RWPE2 (cell line): Measurements from ENCODE around the gene MACF1.

ENCODE experiments used
- ATAC-seq: fragments of 200-7000 bp; cut with Tn5 transposase; 3 replicates; pipeline ENCODE4 v1.9.1; 2021; ENCODE audit warnings: low read depth
- DNase-seq: peaks from one replicate; pipeline ENCODE4 v3.0.0-alpha.2; 2020; ENCODE audit warnings: low spot score
- H3K27ac ChIP-seq: fragments of 450-650 bp; 2 replicates; pipeline ENCODE4 v1.5.1; 2017; ENCODE audit warnings: mild to moderate bottlenecking; ENCODE audit not compliant: poor library complexity, severe bottlenecking
- H3K27me3 ChIP-seq: fragments of 250-450 bp; sonication (Bioruptor Pico); 2 replicates; pipeline ENCODE4 v1.5.1; 2021; ENCODE audit warnings: mild to moderate bottlenecking, moderate library complexity; ENCODE audit not compliant: insufficient read depth, poor library complexity, severe bottlenecking
- H3K36me3 ChIP-seq: fragments of 250-450 bp; sonication (Bioruptor Pico); 2 replicates; pipeline ENCODE4 v1.5.1; 2020; ENCODE audit warnings: low read depth, mild to moderate bottlenecking, moderate library complexity
- H3K4me1 ChIP-seq: fragments of 250-450 bp; sonication (Bioruptor Pico); 2 replicates; pipeline ENCODE4 v1.5.1; 2021; ENCODE audit warnings: mild to moderate bottlenecking, moderate library complexity; ENCODE audit not compliant: insufficient read depth, poor library complexity, severe bottlenecking
- H3K4me3 ChIP-seq: fragments of 250-450 bp; sonication (Bioruptor Pico); 2 replicates; pipeline ENCODE4 v1.5.1; 2021; ENCODE audit warnings: mild to moderate bottlenecking, moderate library complexity; ENCODE audit not compliant: severe bottlenecking
- H3K9me3 ChIP-seq: fragments of 250-450 bp; sonication (Bioruptor Pico); 2 replicates; pipeline ENCODE4 v1.5.1; 2021; ENCODE audit warnings: mild to moderate bottlenecking, moderate library complexity; ENCODE audit not compliant: severe bottlenecking
- CTCF ChIP-seq: fragments of 450-650 bp; IDR thresholded peaks from one replicate; pipeline ENCODE4 v1.5.1; 2017; ENCODE audit warnings: mild to moderate bottlenecking, moderate library complexity; ENCODE audit not compliant: poor library complexity, severe bottlenecking

MACF1 gene

GRCh38 chr1:39238476-39238875 lies 34.0 kb downstream of the MACF1 start:
- peaks cover 6% of the 10 kb centered on the region for H3K36me3 ChIP-seq
- peak; percentile 54; the same call in 1 of the 3 replicates for ATAC-seq
- no peak for TF ChIP-seq CTCF

GRCh38 chr1:39239968-39240367 lies 35.5 kb downstream of the MACF1 start:
- Histone ChIP-seq H3K4me1 (no peaks in the 10 kb centered on the region), H3K9me3 (no peaks in the 10 kb centered on the region), H3K27me3 (no peaks in the 10 kb centered on the region), H3K4me3 (no peak overlapping the region), H3K27ac (no peak overlapping the region), H3K36me3 (peaks cover 6% of the 10 kb centered on the region)
- ATAC-seq: no peak
- DNase-seq: no peak
- TF ChIP-seq CTCF: no peak

More at GRCh38 chr1:39238476-39238875, 34.0 kb downstream of the MACF1 start:
- Histone ChIP-seq H3K4me1 (no peaks in the 10 kb centered on the region), H3K27me3 (no peaks in the 10 kb centered on the region), H3K9me3 (no peaks in the 10 kb centered on the region), H3K4me3 (no peak overlapping the region), H3K27ac (no peak overlapping the region)
- no peak for DNase-seq

DNA sequence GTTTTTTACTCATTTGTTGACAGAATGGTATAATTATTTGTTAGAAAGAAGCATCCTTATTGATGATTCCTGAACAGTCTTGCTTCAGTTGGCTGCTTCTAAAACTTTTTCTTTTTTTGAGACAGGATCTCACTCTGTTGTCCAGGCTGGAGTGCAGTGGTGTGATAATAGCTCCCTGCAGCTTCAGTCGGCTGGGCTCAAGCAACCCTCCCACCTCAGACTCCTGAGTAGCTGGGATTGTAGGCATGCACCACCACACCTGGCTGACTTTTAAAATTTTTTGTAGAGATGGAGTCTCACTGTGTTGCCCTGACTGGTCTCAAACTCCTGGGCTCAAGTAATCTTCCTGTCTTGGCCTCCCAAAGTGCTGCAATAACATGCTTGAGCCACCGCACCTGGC lies 38.8 kb downstream of the MACF1 start:
- Histone ChIP-seq H3K27ac (no peak overlapping the region), H3K9me3 (no peaks in the 10 kb centered on the region), H3K4me3 (no peak overlapping the region), H3K27me3 (no peaks in the 10 kb centered on the region), H3K36me3 (peaks cover 8% of the 10 kb centered on the region), H3K4me1 (no peaks in the 10 kb centered on the region)
- ATAC-seq (no peak), DNase-seq (no peak)
- no peak for TF ChIP-seq CTCF

- TF ChIP-seq CTCF: no peak
- H3K4me3 ChIP-seq: no peak overlapping the region
- H3K27ac ChIP-seq: no peak overlapping the region
- H3K36me3 ChIP-seq: peaks cover 48% of the 10 kb centered on the region
- no peaks in the 10 kb centered on the region for H3K9me3 ChIP-seq
- ATAC-seq: 0 out of 3 replicates have a peak, but pooled peaks have one; percentile 29
- no peak for DNase-seq
- peaks cover 10% of the 10 kb centered on the region for H3K4me1 ChIP-seq
- no peaks in the 10 kb centered on the region for H3K27me3 ChIP-seq
Observed at GRCh38 chr1:39250460-39251240, 46.2 kb downstream of the MACF1 start.

DNA sequence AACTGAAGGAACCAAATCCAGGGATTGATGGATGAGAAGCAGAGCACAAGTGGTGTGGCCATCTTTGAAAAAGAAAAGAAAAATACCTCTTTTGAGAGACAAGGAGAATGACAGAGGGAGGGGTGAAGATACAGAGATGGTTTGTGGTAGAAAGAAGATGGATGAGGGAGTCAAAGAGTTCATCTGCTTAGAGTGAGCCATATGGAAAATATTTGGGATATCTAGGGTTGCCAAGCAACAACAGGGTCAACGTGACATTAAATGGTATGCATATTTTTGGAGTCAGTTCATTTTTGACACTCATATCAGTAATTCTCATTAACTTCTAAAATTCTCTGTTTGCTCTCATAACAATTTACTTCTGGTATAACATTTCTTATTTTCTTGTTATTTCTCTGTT lies 50.7 kb downstream of the MACF1 start:
- DNase-seq: no peak
- H3K4me1 ChIP-seq: peaks cover 7% of the 10 kb centered on the region
- no peak for TF ChIP-seq CTCF
- peaks cover 51% of the 10 kb centered on the region for H3K36me3 ChIP-seq
- no peak overlapping the region for H3K27ac ChIP-seq
- no peaks in the 10 kb centered on the region for H3K9me3 ChIP-seq
- H3K27me3 ChIP-seq: no peaks in the 10 kb centered on the region
- no peak overlapping the region for H3K4me3 ChIP-seq
- ATAC-seq: peak; percentile 30; the same call in 1 of the 3 replicates
